Vagina (tissue), 2 donors: ENCODE data around the gene SLC5A11.

Experiments
- CTCF ChIP-seq, 3 experiments: fragments of 450-650 bp in 2 of 3; fragments of 200-600 bp in 1 of 3; sonication (generic) in 1 of 3; IDR thresholded peaks; one replicate each; pipeline ENCODE4 v1.5.1; 2017 to 2019; ENCODE audit warnings: antibody characterized with exemption in 3 of 3, mild to moderate bottlenecking in 2 of 3, moderate library complexity in 2 of 3
- POLR2AphosphoS5 ChIP-seq, 2 donors: sonication (generic); formaldehyde crosslinking; IDR thresholded peaks; one replicate each; pipeline ENCODE4 v1.9.0; 2017; ENCODE audit warnings: antibody characterized with exemption in 2 of 2, mild to moderate bottlenecking in 2 of 2, low read depth in 1 of 2; ENCODE audit not compliant: insufficient read depth in 1 of 2

- TF ChIP-seq POLR2AphosphoS5 (IDR thresholded peaks at IDR 0.05; ENCODE audit: insufficient read depth in 1 of 2, low read depth in 1 of 2): no peak
- TF ChIP-seq CTCF (IDR thresholded peaks at IDR 0.05): no peak
Observed at GRCh38 chr16:24915576-24915975, 69.8 kb downstream of the SLC5A11 start.
